Muscle layer of colon (tissue), 2 donors: ENCODE measurements around the gene STX12.
A peak's percentile ranks its signal among the peaks of the same experiment; 100 is the strongest.
"Not testable (repeated sequence)": the region's sequence is repeated elsewhere in the genome, so short reads cannot be mapped to it uniquely, and the experiment has no call there.

Source experiments
- H3K27ac ChIP-seq: one replicate; pipeline ENCODE4 v1.7.0; 2013; ENCODE audit warnings: low read depth, mild to moderate bottlenecking, low read length, moderate library complexity
- H3K27me3 ChIP-seq, 2 donors: one replicate each; pipeline ENCODE4 v1.7.0; 2013; ENCODE audit warnings: low read length in 2 of 2, mild to moderate bottlenecking in 2 of 2; ENCODE audit not compliant: insufficient read depth in 2 of 2, control insufficient read depth in 1 of 2
- H3K36me3 ChIP-seq: one replicate; pipeline ENCODE4 v1.7.0; 2013; ENCODE audit warnings: mild to moderate bottlenecking, low read length; ENCODE audit not compliant: insufficient read depth
- H3K4me1 ChIP-seq: one replicate; pipeline ENCODE4 v1.7.0; 2013; ENCODE audit warnings: mild to moderate bottlenecking, low read length; ENCODE audit not compliant: insufficient read depth
- H3K4me3 ChIP-seq, 2 donors: one replicate each; pipeline ENCODE4 v1.7.0; 2013; ENCODE audit warnings: low read length in 2 of 2, low read depth in 1 of 2, mild to moderate bottlenecking in 1 of 2, moderate library complexity in 1 of 2
- H3K9ac ChIP-seq: one replicate; pipeline ENCODE4 v1.7.0; 2013; ENCODE audit warnings: low read length
- H3K9me3 ChIP-seq: one replicate; pipeline ENCODE4 v1.7.0; 2013; ENCODE audit warnings: mild to moderate bottlenecking, low read length
- donor health status: abdominal sarcoma.
- donor health status: Adenocarcinoma of cecum.

STX12 gene

DNA sequence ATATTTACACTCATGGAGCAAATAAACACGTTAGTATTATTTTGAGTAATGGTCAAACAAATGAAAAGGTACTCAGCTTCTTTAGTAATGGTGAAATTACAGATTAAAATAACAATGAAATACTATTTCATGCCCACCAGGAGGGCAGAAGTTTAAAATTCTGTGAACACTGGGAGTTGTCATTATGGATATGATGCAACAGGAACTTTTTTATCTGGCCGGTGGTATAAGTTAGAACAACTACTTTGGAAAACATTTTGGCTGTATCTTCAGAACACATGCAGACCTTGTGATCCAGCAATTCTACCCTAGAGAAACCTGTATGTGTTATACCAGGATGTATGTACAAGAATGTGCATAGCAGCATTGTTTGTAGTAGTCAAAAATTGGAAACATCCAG, 34.4 kb downstream of the STX12 start:
- H3K27me3 ChIP-seq = no peaks in the 10 kb centered on the region
- H3K4me1 ChIP-seq = no peaks in the 10 kb centered on the region
- no peak overlapping the region for H3K4me3 ChIP-seq
- H3K9me3 ChIP-seq = no peaks in the 10 kb centered on the region
- H3K36me3 ChIP-seq = peaks cover 17% of the 10 kb centered on the region
- H3K27ac ChIP-seq = no peak overlapping the region
- H3K9ac ChIP-seq = no peak overlapping the region

DNA sequence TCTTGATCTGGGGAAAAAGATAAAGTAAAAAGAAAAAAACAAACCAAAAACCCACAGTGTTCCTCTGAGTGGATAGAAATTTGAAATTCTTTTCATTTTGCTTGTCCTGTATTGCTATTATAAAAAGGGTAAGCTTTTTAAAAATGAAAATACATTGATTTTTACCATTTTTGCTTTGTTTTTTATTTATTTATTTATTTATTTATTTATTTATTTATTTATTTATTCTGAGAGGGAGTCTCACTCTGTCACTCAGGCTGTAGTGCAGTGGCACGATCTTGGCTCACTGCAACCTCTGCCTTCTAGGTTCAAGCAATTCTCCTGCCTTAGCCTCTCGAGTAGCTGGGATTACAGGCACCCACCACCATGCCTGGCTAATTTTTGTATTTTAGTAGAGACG, 35.1 kb downstream of the STX12 start:
- H3K4me3 ChIP-seq, H3K9ac ChIP-seq, H3K9me3 ChIP-seq, H3K4me1 ChIP-seq, H3K27ac ChIP-seq, H3K27me3 ChIP-seq: not testable (repeated sequence)
- peaks cover 17% of the 10 kb centered on the region for H3K36me3 ChIP-seq

DNA sequence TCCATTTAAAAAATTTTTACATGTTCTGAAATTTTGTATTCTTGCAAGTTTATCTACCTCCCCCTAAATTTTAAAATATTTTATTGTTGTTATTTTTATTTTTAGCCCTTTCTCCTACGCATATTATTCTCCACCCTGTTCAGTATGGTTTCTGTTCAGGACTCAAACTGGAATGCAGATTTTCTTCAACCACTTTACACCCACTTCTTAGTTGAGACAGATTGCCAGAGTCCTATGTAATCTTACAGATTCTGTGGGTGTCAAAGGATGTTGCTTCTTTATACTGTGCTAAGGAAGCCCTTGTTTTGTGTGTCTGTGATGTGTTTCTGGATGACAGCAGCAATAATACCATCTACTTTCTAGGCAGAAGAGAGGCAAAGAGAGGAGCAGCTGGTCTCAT, 36.9 kb downstream of the STX12 start:
- Histone ChIP-seq H3K9ac (no peak overlapping the region), H3K9me3 (no peaks in the 10 kb centered on the region), H3K36me3 (peaks cover 17% of the 10 kb centered on the region), H3K4me3 (no peak overlapping the region), H3K27me3 (no peaks in the 10 kb centered on the region), H3K27ac (no peak overlapping the region), H3K4me1 (no peaks in the 10 kb centered on the region)

DNA sequence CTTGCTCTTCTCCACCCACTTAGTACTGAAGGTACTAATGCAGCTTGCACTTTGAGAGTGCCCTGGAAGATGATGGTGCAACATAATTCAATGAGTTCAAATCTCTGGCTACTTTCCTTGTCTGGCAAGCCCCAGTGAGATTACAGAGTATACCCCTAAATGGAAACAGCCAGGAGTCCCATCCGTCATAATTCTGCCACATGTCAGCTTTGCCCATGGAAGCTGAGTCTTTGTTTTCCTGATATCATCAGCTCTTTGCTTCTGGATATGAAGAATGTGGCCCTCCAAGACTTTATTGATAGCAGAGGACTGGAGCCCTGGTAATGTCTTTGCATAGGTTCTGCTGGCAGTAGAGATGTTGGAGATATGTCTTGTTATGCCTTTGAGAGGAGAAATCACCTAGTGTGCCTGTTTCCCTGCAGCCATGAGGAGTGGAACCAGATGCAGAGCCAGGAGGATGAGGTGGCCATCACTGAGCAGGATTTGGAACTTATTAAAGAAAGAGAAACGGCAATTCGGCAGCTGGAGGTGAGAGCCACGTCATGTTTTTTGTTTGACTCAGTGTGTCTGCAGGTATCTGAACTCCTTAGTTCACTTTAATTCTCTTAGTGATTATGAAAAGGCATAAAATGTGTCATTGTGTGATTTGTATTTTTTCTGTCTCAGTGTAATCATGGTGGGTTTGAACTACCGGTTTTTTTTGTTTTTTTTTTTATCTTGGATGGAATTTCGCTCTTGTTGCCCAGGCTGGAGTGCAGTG, 38.9 kb downstream of the STX12 start:
- H3K9ac ChIP-seq = no peak overlapping the region
- no peaks in the 10 kb centered on the region for H3K27me3 ChIP-seq
- peaks cover 16% of the 10 kb centered on the region for H3K36me3 ChIP-seq
- no peak overlapping the region for H3K27ac ChIP-seq
- no peaks in the 10 kb centered on the region for H3K4me1 ChIP-seq
- no peaks in the 10 kb centered on the region for H3K9me3 ChIP-seq
- H3K4me3 ChIP-seq = no peak overlapping the region

DNA sequence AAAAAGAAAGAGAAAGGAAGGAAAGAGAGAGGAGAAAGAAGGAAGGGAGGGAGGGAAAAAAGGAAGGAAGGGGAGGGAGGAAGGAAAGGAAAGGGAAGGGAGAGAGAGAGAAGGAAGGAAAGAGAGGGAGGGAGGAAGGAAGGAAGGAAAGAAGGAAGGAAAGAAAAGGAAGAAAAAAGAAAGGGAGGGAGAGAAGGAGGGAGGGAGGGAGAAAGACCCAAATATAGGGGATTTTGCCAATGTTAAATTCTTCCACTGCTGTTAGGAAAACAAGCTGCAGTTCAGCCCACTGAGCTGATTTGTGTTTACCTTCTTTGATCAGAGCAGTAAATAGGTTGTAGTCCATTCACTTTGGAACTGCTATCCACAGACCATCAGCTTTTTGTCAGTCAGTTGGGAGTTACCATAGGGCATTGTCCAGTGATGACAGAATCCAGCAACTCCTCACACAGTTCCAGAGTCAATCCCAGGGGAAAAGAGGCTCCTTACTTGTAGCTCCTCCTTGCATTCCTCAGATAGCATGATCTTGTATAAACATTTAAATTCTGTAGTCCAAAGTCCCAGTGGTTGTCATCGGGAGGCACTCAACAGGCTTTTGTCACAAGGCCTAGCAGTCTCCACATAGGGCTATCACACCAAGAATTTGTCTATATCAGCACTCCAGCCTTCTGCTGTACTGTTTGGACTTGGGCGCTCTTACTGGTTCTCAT, 44.1 kb downstream of the STX12 start:
- peaks cover 41% of the 10 kb centered on the region for H3K36me3 ChIP-seq
- H3K4me3 ChIP-seq = no peak overlapping the region
- H3K27me3 ChIP-seq = no peaks in the 10 kb centered on the region
- H3K27ac ChIP-seq = peak overlapping the region; percentile 44
- H3K9me3 ChIP-seq = no peaks in the 10 kb centered on the region
- H3K9ac ChIP-seq = no peak overlapping the region
- no peaks in the 10 kb centered on the region for H3K4me1 ChIP-seq

DNA sequence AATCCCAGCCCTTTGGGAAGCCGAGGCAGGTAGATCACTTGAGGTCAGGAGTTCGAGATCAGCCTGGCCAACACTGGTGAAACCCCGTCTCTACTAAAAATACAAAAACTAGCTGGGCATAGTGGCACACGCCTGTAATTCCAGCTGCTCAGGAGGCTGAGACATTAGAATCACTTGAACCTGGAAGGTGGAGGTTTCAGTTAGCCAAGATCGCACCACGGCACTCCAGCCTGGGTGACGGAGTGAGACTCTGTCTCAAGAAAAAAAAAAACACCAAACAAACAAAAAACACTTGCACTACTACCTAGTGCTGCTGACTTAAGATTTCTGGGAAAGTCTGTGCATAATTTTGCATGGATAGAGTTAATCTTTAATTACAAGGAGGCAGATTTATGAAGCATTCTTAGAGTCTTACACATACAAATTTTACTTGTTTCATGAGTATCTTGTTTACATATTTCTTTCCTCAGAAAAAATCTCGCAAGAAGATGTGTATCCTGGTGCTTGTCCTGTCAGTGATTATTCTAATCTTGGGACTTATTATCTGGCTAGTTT, 48.8 kb downstream of the STX12 start:
- H3K9ac ChIP-seq = no peak overlapping the region
- H3K36me3 ChIP-seq = peaks cover 33% of the 10 kb centered on the region
- H3K4me3 ChIP-seq = no peak overlapping the region
- H3K27ac ChIP-seq = no peak overlapping the region
- no peaks in the 10 kb centered on the region for H3K9me3 ChIP-seq
- no peaks in the 10 kb centered on the region for H3K27me3 ChIP-seq
- no peaks in the 10 kb centered on the region for H3K4me1 ChIP-seq

DNA sequence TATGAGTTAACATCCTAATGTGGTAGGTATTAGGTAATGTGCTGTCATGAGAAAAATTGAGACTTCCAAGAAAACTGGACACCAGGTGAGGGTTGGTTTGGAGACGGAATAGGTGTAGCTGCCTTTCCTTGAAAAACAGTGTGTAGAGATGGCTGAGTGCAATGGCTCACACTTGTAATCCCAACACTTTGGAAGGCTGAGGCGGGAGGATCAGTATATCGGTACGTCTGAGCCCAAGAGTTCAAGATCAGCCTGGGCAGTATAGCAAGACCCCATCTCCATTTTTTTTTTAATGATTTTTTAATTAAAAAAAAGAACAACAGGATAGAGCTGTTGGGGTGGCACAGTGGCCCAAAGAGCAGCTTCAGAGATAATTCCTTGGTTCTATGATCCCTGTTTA, 50.8 kb downstream of the STX12 start:
- H3K4me3 ChIP-seq = no peak overlapping the region
- no peaks in the 10 kb centered on the region for H3K4me1 ChIP-seq
- no peak overlapping the region for H3K27ac ChIP-seq
- peaks cover 21% of the 10 kb centered on the region for H3K36me3 ChIP-seq
- H3K27me3 ChIP-seq = no peaks in the 10 kb centered on the region
- no peak overlapping the region for H3K9ac ChIP-seq
- H3K9me3 ChIP-seq = no peaks in the 10 kb centered on the region

DNA sequence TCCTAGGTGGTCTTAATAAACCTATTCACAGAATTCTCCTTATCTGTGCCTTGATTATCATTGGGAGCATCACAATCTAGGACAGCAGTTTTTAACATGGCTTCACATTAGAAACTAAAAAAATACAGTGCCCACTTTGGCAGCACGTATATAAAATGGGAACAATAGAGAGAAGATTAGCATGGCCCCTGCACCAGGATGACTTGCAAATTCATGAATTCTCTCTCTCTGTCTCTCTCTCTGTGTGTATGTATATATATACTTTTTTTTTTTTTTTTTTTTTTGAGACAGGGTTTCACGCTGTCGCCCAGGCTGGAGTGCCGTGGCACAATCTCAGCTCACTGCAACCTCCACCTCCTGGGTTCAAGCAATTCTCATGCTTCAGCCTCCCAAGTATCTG, 51.4 kb downstream of the STX12 start:
- Histone ChIP-seq H3K9ac (no peak overlapping the region), H3K27ac (no peak overlapping the region), H3K4me3 (no peak overlapping the region), H3K27me3 (no peaks in the 10 kb centered on the region), H3K36me3 (peaks cover 17% of the 10 kb centered on the region), H3K4me1 (no peaks in the 10 kb centered on the region), H3K9me3 (no peaks in the 10 kb centered on the region)

DNA sequence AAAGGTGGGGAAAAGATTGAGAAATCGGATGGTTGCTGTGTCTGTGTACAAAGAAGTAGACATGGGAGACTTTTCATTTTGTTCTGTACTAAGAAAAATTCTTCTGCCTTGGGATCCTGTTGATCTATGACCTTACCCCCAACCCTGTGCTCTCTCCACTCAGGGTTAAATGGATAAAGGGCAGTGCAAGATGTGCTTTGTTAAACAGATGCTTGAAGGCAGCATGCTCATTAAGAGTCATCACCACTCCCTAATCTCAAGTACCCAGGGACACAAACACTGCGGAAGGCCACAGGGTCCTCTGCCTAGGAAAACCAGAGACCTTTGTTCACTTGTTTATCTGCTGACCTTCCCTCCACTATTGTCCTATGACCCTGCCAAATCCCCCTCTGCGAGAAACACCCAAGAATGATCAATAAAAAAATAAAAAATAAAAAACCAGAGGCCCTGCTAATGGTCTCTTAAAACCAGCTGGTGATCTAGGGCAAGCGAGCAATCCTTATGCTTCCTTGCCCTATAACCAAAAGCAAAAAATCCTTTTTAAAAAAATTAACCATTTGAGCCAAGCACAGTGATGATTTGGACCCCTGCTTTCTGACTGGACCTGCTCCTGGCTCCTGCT, 56.4 kb downstream of the STX12 start:
- H3K9ac ChIP-seq, H3K27ac ChIP-seq, H3K9me3 ChIP-seq, H3K27me3 ChIP-seq, H3K36me3 ChIP-seq: not testable (repeated sequence)
- Histone ChIP-seq H3K4me1 (peaks cover 16% of the 10 kb centered on the region), H3K4me3 (peak overlapping the region in 1 of 2 donors; percentile 99)

DNA sequence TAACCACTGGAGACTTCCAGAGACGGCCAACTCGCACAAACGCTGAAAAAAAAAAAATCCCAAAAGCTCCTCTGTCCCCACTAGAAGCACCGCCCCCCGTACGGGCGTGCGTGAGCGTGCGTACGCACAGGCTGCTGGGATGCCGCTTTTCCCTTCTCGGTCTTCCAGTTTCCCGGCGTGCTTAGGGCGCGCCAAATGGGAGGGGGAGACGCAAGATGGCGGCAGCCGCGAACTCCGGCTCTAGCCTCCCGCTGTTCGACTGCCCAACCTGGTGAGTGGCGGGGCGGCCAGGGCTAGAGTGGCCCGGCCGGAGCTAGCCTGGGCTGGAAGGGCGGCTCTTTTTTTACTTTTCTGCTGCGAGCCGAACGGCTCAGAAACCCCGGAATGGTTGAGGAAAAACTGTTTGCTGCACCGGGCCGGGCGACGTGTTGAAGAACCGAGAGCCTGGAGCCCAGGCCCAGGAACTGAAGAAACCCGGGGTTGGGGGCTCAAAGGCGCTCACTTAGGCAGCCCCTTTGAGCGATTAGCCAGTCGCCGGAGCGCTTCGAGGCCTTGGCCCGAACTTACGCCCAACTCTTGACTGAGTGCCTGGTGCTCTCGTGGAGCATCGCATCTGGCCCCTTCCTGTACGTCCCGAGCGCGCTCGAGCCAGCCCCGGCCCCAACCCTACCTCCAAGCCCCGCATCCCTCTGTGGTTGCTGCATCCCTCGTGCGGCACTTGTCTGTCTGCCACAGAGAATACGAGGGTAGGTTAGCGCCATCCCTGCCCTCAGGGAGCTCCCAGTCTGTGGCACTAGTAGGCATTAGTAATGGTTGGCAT, 57.8 kb downstream of the STX12 start, which contains the start of gene PPP1R8:
TSS of gene PPP1R8 (plus strand) at position 162 of the 820 bp plus-strand sequence. CDS start at position 216, 54 bp downstream.
- Histone ChIP-seq H3K36me3 (peaks cover 11% of the 10 kb centered on the region), H3K27ac (peak within 1 kb of the TSS; percentile 89), H3K9ac (peak within 1 kb of the TSS; percentile 87), H3K4me1 (peaks cover 16% of the 10 kb centered on the region), H3K4me3 (peak within 1 kb of the TSS; percentile 72 to 99), H3K9me3 (no peaks in the 10 kb centered on the region), H3K27me3 (no peaks in the 10 kb centered on the region)
